OCI-LY1 (cell line): ENCODE measurements around the gene OLIG2.

Experiments
- H2AFZ ChIP-seq: fragments of 200-600 bp; sonication (generic), shearing (Covaris generic); 2 replicates; pipeline ENCODE4 v1.6.0; 2014; ENCODE audit warnings: antibody characterized with exemption, mild to moderate bottlenecking, low read length
- H3F3A ChIP-seq: fragments of 200-600 bp; sonication (generic), shearing (Covaris generic); 2 replicates; pipeline ENCODE4 v1.6.0; 2014; ENCODE audit warnings: mild to moderate bottlenecking, antibody characterized with exemption, low read length, moderate library complexity; ENCODE audit not compliant: insufficient read depth
- H3K27ac ChIP-seq: fragments of 200-600 bp; sonication (generic); 2 replicates; pipeline ENCODE4 v1.5.1; 2014; ENCODE audit warnings: low read length, mixed run types, mild to moderate bottlenecking, low read depth; ENCODE audit not compliant: poor library complexity, severe bottlenecking
- H3K27me3 ChIP-seq: fragments of 200-600 bp; sonication (generic); 2 replicates; pipeline ENCODE4 v1.6.0; 2014; ENCODE audit warnings: antibody characterized with exemption, mild to moderate bottlenecking, low read length, moderate library complexity; ENCODE audit not compliant: insufficient read depth
- H3K36me3 ChIP-seq: fragments of 200-600 bp; sonication (generic); 2 replicates; pipeline ENCODE4 v1.6.1; 2014; ENCODE audit warnings: mild to moderate bottlenecking, antibody characterized with exemption, low read length, moderate library complexity, mixed read lengths; ENCODE audit not compliant: insufficient read depth
- H3K4me1 ChIP-seq: fragments of 200-600 bp; sonication (generic); 2 replicates; pipeline ENCODE4 v1.5.1; 2014; ENCODE audit warnings: mild to moderate bottlenecking, low read length, moderate library complexity; ENCODE audit not compliant: insufficient read depth, severe bottlenecking
- H3K4me2 ChIP-seq: fragments of 200-600 bp; sonication (generic), shearing (Covaris generic); 2 replicates; pipeline ENCODE4 v1.6.1; 2014; ENCODE audit warnings: low read length
- H3K4me3 ChIP-seq: fragments of 200-600 bp; sonication (generic); 2 replicates; pipeline ENCODE4 v1.5.1; 2014; ENCODE audit warnings: low read length, low read depth, mild to moderate bottlenecking, mixed read lengths; ENCODE audit not compliant: poor library complexity, severe bottlenecking
- H3K79me2 ChIP-seq: fragments of 200-600 bp; shearing (Covaris generic); 2 replicates; pipeline ENCODE4 v1.6.1; 2016; ENCODE audit warnings: mixed run types, low read length, mixed read lengths; ENCODE audit not compliant: insufficient read depth
- H3K9ac ChIP-seq: fragments of 200-600 bp; sonication (generic), shearing (Covaris generic); 2 replicates; pipeline ENCODE4 v1.6.1; 2014; ENCODE audit warnings: mild to moderate bottlenecking, low read length, mixed read lengths
- H3K9me2 ChIP-seq: fragments of 200-600 bp; sonication (generic), shearing (Covaris generic); 2 replicates; pipeline ENCODE4 v1.6.1; 2014; ENCODE audit warnings: low read depth, mild to moderate bottlenecking, low read length, mixed read lengths
- H3K9me3 ChIP-seq: fragments of 200-600 bp; shearing (Covaris generic); 2 replicates; pipeline ENCODE4 v1.6.1; 2014; ENCODE audit warnings: low read length, mixed read lengths
- H4K20me1 ChIP-seq: fragments of 200-600 bp; sonication (generic), shearing (Covaris generic); 2 replicates; pipeline ENCODE4 v1.6.0; 2016; ENCODE audit warnings: mild to moderate bottlenecking, low read length; ENCODE audit not compliant: insufficient read depth
- CTCF ChIP-seq: fragments of 200-600 bp; sonication (generic), shearing (Covaris generic); IDR thresholded peaks from 2 replicates; pipeline ENCODE4 v1.5.1; 2017; ENCODE audit warnings: mild to moderate bottlenecking, antibody characterized with exemption, low read length, moderate library complexity, mixed read lengths
- EZH2 ChIP-seq: fragments of 200-600 bp; sonication (generic), shearing (Covaris generic); IDR thresholded peaks from 2 replicates; pipeline ENCODE4 v1.8.0; 2017; ENCODE audit warnings: borderline replicate concordance, mixed run types, mild to moderate bottlenecking, antibody characterized with exemption, low read length, moderate library complexity, mixed read lengths

OLIG2 gene

DNA sequence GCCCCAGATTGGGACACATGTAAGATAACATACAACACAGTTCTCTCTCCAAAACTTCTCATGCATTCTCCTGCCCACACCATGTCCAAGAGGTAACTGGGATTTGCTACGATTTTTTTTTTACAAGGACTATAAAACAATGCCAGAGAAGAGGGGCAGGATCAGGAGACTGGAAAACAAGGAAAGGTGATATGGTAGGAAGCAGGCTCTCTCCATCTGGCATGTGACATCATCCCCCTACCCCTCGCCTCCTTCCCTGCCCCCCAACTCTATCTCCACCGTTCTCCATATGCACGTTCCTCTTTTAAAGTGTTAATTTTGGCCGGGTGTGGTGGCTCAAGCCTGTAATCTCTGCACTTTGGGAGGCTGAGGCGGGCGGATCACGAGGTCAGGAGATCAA is 20.7 kb downstream of the OLIG2 start:
- Histone ChIP-seq H3K4me3 (no peak overlapping the region), H3K36me3 (no peaks in the 10 kb centered on the region), H2AFZ (no peak overlapping the region), H3K9me3 (no peaks in the 10 kb centered on the region), H3K27ac (no peak overlapping the region), H3K27me3 (peaks cover 3% of the 10 kb centered on the region; the same call in 1 of the 2 replicates), H3K9ac (no peak overlapping the region), H4K20me1 (no peaks in the 10 kb centered on the region), H3K4me1 (no peaks in the 10 kb centered on the region), H3K79me2 (no peaks in the 10 kb centered on the region), H3F3A (no peaks in the 10 kb centered on the region), H3K9me2 (no peaks in the 10 kb centered on the region), H3K4me2 (no peak overlapping the region)
- TF ChIP-seq EZH2 (no peak), CTCF (no peak)

- Histone ChIP-seq H3K27me3 (peaks cover 3% of the 10 kb centered on the region; the same call in 1 of the 2 replicates), H3K4me2 (no peak overlapping the region), H3F3A (no peaks in the 10 kb centered on the region), H2AFZ (no peak overlapping the region), H4K20me1 (no peaks in the 10 kb centered on the region), H3K36me3 (no peaks in the 10 kb centered on the region), H3K79me2 (no peaks in the 10 kb centered on the region), H3K4me1 (no peaks in the 10 kb centered on the region), H3K4me3 (no peak overlapping the region), H3K27ac (no peak overlapping the region), H3K9me3 (no peaks in the 10 kb centered on the region), H3K9me2 (no peaks in the 10 kb centered on the region), H3K9ac (no peak overlapping the region)
- TF ChIP-seq EZH2: no peak
- no peak for TF ChIP-seq CTCF
Measured at GRCh38 chr21:33047231-33047630, 21.5 kb downstream of the OLIG2 start.

DNA sequence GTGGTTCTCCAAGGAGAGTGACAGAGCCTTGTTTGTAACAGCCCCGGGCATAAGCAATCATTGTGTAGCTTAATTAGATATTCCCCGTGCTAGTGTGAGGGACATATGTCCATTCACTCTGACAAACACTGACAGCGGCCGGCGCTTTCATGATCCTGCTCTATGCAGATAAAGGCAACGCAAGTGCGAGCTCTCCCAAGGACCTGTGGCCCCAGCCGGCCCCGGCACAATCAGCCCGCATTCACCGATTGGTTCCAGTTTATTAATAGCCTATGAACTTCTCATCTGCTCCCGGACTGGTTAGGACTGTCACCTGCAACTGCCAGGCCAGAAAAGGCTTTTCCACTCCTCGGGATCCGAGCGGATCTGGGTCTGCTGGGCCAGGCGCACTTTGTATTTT is 26.2 kb downstream of the OLIG2 start:
- Histone ChIP-seq H3K4me3 (no peak overlapping the region), H3F3A (no peaks in the 10 kb centered on the region), H3K36me3 (no peaks in the 10 kb centered on the region), H4K20me1 (no peaks in the 10 kb centered on the region), H3K9me3 (no peaks in the 10 kb centered on the region), H3K27ac (no peak overlapping the region), H3K4me1 (no peaks in the 10 kb centered on the region), H3K27me3 (no peaks in the 10 kb centered on the region), H3K9ac (no peak overlapping the region), H3K79me2 (no peaks in the 10 kb centered on the region), H2AFZ (no peak overlapping the region), H3K4me2 (no peak overlapping the region), H3K9me2 (no peaks in the 10 kb centered on the region)
- TF ChIP-seq EZH2: no peak
- TF ChIP-seq CTCF: no peak
